ENCODE measurements around the gene ZC3H15.

DNA sequence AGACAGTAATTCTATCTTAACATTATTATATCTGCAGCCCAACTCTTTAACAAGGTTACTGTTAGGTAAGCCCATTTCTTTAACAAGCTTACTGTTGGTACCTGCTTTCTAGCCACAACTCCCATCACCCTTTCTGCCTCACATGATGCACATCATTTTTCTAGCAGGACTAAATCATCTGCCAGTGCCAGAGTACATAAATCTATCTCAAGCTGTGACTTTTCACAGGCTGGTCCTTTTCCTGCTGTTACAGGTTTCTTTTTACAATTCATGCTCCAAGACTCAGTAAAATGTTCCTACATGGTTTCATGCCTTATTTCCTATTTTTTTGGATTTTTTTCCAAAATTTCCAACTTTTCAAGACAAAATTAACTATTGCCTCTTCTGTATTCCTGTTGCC is 30.4 kb upstream of the ZC3H15 start:
- TF ChIP-seq CTCF (IDR thresholded peaks at IDR 0.05; ENCODE audit: low read depth, low read length) (no peak), POLR2A (IDR thresholded peaks at IDR 0.05; ENCODE audit: extremely low read depth, insufficient read length) (no peak), MAX (IDR thresholded peaks at IDR 0.05; ENCODE audit: low read depth, low read length) (no peak), MYC (IDR thresholded peaks at IDR 0.05; ENCODE audit: low read depth, low read length) (no peak)

Data from NB4 (cell line).